H9 (cell line): ENCODE results near the gene FAM174C. TPM values are rescaled to one million over a fixed set of nuclear protein-coding genes. Genes with fewer than 3 reads are reported as not detected.

ENCODE experiments used
- DNase-seq: peaks from one replicate; pipeline ENCODE4 v3.0.0-alpha.2; 2017
- H2AFZ ChIP-seq: one replicate; pipeline ENCODE4 v1.6.1; 2013; ENCODE audit warnings: mild to moderate bottlenecking, low read length, control low read depth, moderate library complexity
- H2AK5ac ChIP-seq: 2 replicates; pipeline ENCODE4 v1.6.1; 2013; ENCODE audit warnings: low read length, control low read depth, mixed read lengths; ENCODE audit not compliant: insufficient read length
- H2BK120ac ChIP-seq: one replicate; pipeline ENCODE4 v1.6.1; 2013; ENCODE audit warnings: low read depth, mild to moderate bottlenecking, low read length, control low read depth, inconsistent platforms; ENCODE audit not compliant: poor library complexity, severe bottlenecking
- H2BK12ac ChIP-seq: 2 replicates; pipeline ENCODE4 v1.6.1; 2013; ENCODE audit warnings: low read length, control low read depth, mixed read lengths, low read depth; ENCODE audit not compliant: insufficient read length
- H2BK15ac ChIP-seq: 2 replicates; pipeline ENCODE4 v1.6.1; 2013; ENCODE audit warnings: low read depth, low read length, control low read depth
- H2BK20ac ChIP-seq: one replicate; pipeline ENCODE4 v1.6.1; 2013; ENCODE audit warnings: low read depth, mild to moderate bottlenecking, low read length, control low read depth, inconsistent platforms; ENCODE audit not compliant: poor library complexity, severe bottlenecking
- H2BK5ac ChIP-seq: 2 replicates; pipeline ENCODE4 v1.6.1; 2013; ENCODE audit warnings: low read length, control low read depth, mixed read lengths; ENCODE audit not compliant: insufficient read length
- H3K14ac ChIP-seq: 2 replicates; pipeline ENCODE4 v1.6.1; 2013; ENCODE audit warnings: low read length, control low read depth; ENCODE audit not compliant: insufficient read depth
- H3K18ac ChIP-seq: 2 replicates; pipeline ENCODE4 v1.6.1; 2013; ENCODE audit warnings: low read depth, mild to moderate bottlenecking, mixed read lengths, low read length, control low read depth; ENCODE audit not compliant: insufficient read length
- H3K23ac ChIP-seq: 2 replicates; pipeline ENCODE4 v1.6.1; 2013; ENCODE audit warnings: low read length, control low read depth, mixed read lengths, low read depth; ENCODE audit not compliant: insufficient read length
- H3K23me2 ChIP-seq: 2 replicates; pipeline ENCODE4 v1.6.1; 2013; ENCODE audit warnings: low read depth, mild to moderate bottlenecking, mixed read lengths, low read length, control low read depth; ENCODE audit not compliant: insufficient read length, poor library complexity, severe bottlenecking
- H3K27ac ChIP-seq: 2 replicates; pipeline ENCODE4 v1.5.1; 2013; ENCODE audit warnings: low read length, control low read depth, mixed read lengths, low read depth; ENCODE audit not compliant: insufficient read length
- H3K27me3 ChIP-seq: 2 replicates; pipeline ENCODE4 v1.6.1; 2013; ENCODE audit warnings: low read length, control low read depth, inconsistent platforms; ENCODE audit not compliant: insufficient read depth
- H3K4ac ChIP-seq: 2 replicates; pipeline ENCODE4 v1.6.1; 2013; ENCODE audit warnings: low read depth, mild to moderate bottlenecking, control low read depth, inconsistent platforms, low read length, moderate library complexity
- H3K4me1 ChIP-seq: 2 replicates; pipeline ENCODE4 v1.6.1; 2013; ENCODE audit warnings: low read length, control low read depth, inconsistent platforms; ENCODE audit not compliant: insufficient read depth
- H3K4me2 ChIP-seq: 2 replicates; pipeline ENCODE4 v1.6.1; 2013; ENCODE audit warnings: low read length, control low read depth, mixed read lengths; ENCODE audit not compliant: insufficient read length, insufficient read depth
- H3K56ac ChIP-seq: 2 replicates; pipeline ENCODE4 v1.6.1; 2013; ENCODE audit warnings: low read depth, mild to moderate bottlenecking, mixed read lengths, low read length, control low read depth; ENCODE audit not compliant: insufficient read length
- H3K79me1 ChIP-seq: 2 replicates; pipeline ENCODE4 v1.6.1; 2013; ENCODE audit warnings: low read depth, mild to moderate bottlenecking, moderate library complexity, low read length, control low read depth, inconsistent platforms; ENCODE audit not compliant: insufficient read depth, poor library complexity, severe bottlenecking
- H3K79me2 ChIP-seq: 2 replicates; pipeline ENCODE4 v1.6.1; 2013; ENCODE audit warnings: low read length, control low read depth, inconsistent platforms; ENCODE audit not compliant: insufficient read depth
- H3K9ac ChIP-seq: 2 replicates; pipeline ENCODE4 v1.6.1; 2013; ENCODE audit warnings: low read length, control low read depth, mixed read lengths; ENCODE audit not compliant: insufficient read length; ENCODE audit errors: extremely low read depth
- H3K9me3 ChIP-seq: one replicate; pipeline ENCODE4 v1.6.1; 2013; ENCODE audit warnings: low read depth, low read length, inconsistent platforms; ENCODE audit not compliant: control insufficient read depth
- H3T11ph ChIP-seq: one replicate; pipeline ENCODE4 v1.6.1; 2013; ENCODE audit warnings: mild to moderate bottlenecking, low read length, control low read depth, inconsistent platforms
- H4K20me1 ChIP-seq: one replicate; pipeline ENCODE4 v1.6.1; 2013; ENCODE audit not compliant: control insufficient read depth, insufficient read length, insufficient read depth
- H4K5ac ChIP-seq: 2 replicates; pipeline ENCODE4 v1.6.1; 2013; ENCODE audit warnings: low read depth, mild to moderate bottlenecking, mixed read lengths, low read length, control low read depth; ENCODE audit not compliant: insufficient read length
- H4K8ac ChIP-seq: replicated peaks from 2 replicates; pipeline ENCODE4 v1.6.1; 2013; ENCODE audit warnings: low read length, control low read depth, mixed read lengths, low read depth; ENCODE audit not compliant: insufficient read length
- H4K91ac ChIP-seq: 2 replicates; pipeline ENCODE4 v1.6.1; 2013; ENCODE audit warnings: low read depth, mild to moderate bottlenecking, moderate library complexity, mixed read lengths, low read length, control low read depth; ENCODE audit not compliant: insufficient read length
- H3K27ac Mint-ChIP-seq, 3 experiments: 2 replicates in 2 of 3; 3 replicates in 1 of 3; pipeline ENCODE4 v1.8.0; 2020 to 2021; ENCODE audit warnings: mixed read lengths in 3 of 3, mild to moderate bottlenecking in 1 of 3, moderate library complexity in 1 of 3
- H3K27me3 Mint-ChIP-seq: 2 replicates; pipeline ENCODE4 v1.8.0; 2021; ENCODE audit warnings: low read depth, mild to moderate bottlenecking, moderate library complexity, mixed read lengths
- H3K36me3 Mint-ChIP-seq, 3 experiments: 2 replicates in 2 of 3; 3 replicates in 1 of 3; pipeline ENCODE4 v1.8.0; 2020 to 2021; ENCODE audit warnings: low read depth in 3 of 3, mixed read lengths in 3 of 3; ENCODE audit not compliant: insufficient read depth in 1 of 3
- H3K4me1 Mint-ChIP-seq, 2 experiments: 2 replicates each; pipeline ENCODE4 v1.8.0; 2020; ENCODE audit warnings: mixed read lengths in 2 of 2
- H3K4me3 Mint-ChIP-seq, 2 experiments: 2 replicates in 1 of 2; 3 replicates in 1 of 2; pipeline ENCODE4 v1.8.0; 2020 to 2021; ENCODE audit warnings: mild to moderate bottlenecking in 2 of 2, mixed read lengths in 2 of 2, moderate library complexity in 1 of 2
- H3K9me3 Mint-ChIP-seq, 2 experiments: 2 replicates in 1 of 2; 3 replicates in 1 of 2; pipeline ENCODE4 v1.8.0; 2020; ENCODE audit warnings: mild to moderate bottlenecking in 2 of 2, mixed read lengths in 2 of 2, moderate library complexity in 1 of 2
- WGBS: extraction: QIAGEN DNeasy Blood & Tissue Kit; methylation state at CpG from one replicate; pipeline ENCODE4 v1.1.7; 2013; ENCODE audit warnings: missing lambda C conversion rate, low lambda C conversion rate, mixed read lengths; ENCODE audit not compliant: insufficient read length; ENCODE audit errors: extremely low coverage; 5-methylcytosine and 5-hydroxymethylcytosine counted together
- total RNA-seq: library from RNA; stranded (reverse); gene quantifications from 2 replicates; pipeline ENCODE4 v1.2.1, GENCODE V29; 2021
- TF ChIP-seq, protein P1 (sequence below): fragments of 200-600 bp; sonication (generic); conservative IDR thresholded peaks from 3 replicates; pipeline ENCODE4 v1.8.0; 2021; ENCODE audit warnings: antibody characterized with exemption, mild to moderate bottlenecking

FAM174C gene
- total RNA-seq, 1 experiment from 2014 or later, result 63.0 TPM

DNA sequence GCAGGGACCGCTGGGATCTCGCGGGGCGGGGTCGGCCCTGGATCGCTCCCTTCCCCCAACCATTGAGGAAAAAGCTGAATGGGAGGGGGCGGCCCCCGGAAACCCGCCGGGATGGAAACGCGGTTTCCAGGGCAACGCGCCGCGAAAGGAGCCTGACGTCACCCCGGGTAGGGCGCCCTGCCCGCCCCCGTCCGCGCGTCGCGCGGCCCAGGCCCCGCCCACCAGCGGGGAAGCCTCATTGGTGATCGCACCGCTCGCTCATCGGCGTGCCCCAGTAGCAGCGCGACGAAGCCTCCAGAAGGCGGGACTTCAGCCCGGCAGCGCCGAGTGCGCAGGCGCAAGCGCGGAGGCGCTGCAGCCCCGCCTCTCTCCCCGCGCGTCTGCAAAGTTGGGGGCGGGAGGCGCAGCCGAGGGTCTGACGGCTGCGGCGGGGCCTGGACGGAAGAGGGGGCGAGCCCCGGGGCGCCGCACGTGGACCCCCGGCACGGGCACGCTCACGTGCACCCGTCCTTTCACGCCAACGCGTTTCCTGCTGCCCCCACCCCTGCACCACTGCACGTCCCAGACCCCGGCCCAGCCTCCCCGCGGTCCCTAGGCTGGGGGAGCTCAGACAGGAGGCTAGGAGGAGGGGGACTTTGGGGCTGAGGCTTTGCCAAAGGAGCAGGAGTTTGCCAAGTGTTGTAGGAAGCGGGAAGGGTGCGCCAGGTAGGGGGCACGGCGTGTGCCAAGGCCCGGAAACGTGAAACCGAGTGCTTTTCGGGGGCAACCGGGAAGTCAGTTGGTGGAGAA lies 14.4 kb upstream of the FAM174C start:
- H3K4me2 ChIP-seq, result peak overlapping the region; percentile 84
- WGBS, result no CpG with 5 or more reads among the region's 83 CpGs
- H3K9me3 Mint-ChIP-seq, result no peaks in the 10 kb centered on the region; a peak in 1 of 5 replicates
- no peak overlapping the region for H2AK5ac ChIP-seq
- peak overlapping the region; percentile 74 for H3K14ac ChIP-seq
- peak overlapping the region; percentile 74 to 96 (median 96); a peak in 6 of 7 replicates for H3K27ac Mint-ChIP-seq
- H3T11ph ChIP-seq, result no peak overlapping the region
- no peak overlapping the region for H2BK120ac ChIP-seq
- no peak overlapping the region for H2BK5ac ChIP-seq
- peaks cover 20% of the 10 kb centered on the region for H3K23me2 ChIP-seq
- no peak overlapping the region for H2BK15ac ChIP-seq
- H4K8ac ChIP-seq, result no peak overlapping the region
- peaks cover 9 to 39% (median 23%) of the 10 kb centered on the region in 3 experiments for H3K36me3 Mint-ChIP-seq
- H3K9ac ChIP-seq, result peak overlapping the region; percentile 31
- no peaks in the 10 kb centered on the region for H3K79me1 ChIP-seq
- peak overlapping the region; percentile 74 for H3K18ac ChIP-seq
- no peak overlapping the region for H3K27ac ChIP-seq
- TF ChIP-seq, protein P1, sequence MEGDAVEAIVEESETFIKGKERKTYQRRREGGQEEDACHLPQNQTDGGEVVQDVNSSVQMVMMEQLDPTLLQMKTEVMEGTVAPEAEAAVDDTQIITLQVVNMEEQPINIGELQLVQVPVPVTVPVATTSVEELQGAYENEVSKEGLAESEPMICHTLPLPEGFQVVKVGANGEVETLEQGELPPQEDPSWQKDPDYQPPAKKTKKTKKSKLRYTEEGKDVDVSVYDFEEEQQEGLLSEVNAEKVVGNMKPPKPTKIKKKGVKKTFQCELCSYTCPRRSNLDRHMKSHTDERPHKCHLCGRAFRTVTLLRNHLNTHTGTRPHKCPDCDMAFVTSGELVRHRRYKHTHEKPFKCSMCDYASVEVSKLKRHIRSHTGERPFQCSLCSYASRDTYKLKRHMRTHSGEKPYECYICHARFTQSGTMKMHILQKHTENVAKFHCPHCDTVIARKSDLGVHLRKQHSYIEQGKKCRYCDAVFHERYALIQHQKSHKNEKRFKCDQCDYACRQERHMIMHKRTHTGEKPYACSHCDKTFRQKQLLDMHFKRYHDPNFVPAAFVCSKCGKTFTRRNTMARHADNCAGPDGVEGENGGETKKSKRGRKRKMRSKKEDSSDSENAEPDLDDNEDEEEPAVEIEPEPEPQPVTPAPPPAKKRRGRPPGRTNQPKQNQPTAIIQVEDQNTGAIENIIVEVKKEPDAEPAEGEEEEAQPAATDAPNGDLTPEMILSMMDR, result no peak
- no peaks in the 10 kb centered on the region for H3K27me3 ChIP-seq
- H3K4me1 ChIP-seq, result peaks cover 4% of the 10 kb centered on the region; the same call in 1 of the 2 replicates
- no peak overlapping the region for H3K4ac ChIP-seq
- no peak overlapping the region for H2AFZ ChIP-seq
- peaks cover 58 to 62% of the 10 kb centered on the region in 2 experiments for H3K4me1 Mint-ChIP-seq
- H3K56ac ChIP-seq, result no peak overlapping the region
- no peak overlapping the region for H3K23ac ChIP-seq
- H3K79me2 ChIP-seq, result no peaks in the 10 kb centered on the region
- H3K27me3 Mint-ChIP-seq, result no peaks in the 10 kb centered on the region; the same call in 1 of the 2 replicates
- H4K91ac ChIP-seq, result no peak overlapping the region
- H2BK20ac ChIP-seq, result no peak overlapping the region
- no peaks in the 10 kb centered on the region for H3K9me3 ChIP-seq
- peak; percentile 97 for DNase-seq
- peak overlapping the region; percentile 84 to 93 for H3K4me3 Mint-ChIP-seq
- no peak overlapping the region for H4K5ac ChIP-seq
- no peaks in the 10 kb centered on the region for H4K20me1 ChIP-seq
- no peak overlapping the region for H2BK12ac ChIP-seq
